ENCODE measurements around the gene RNASE11.

- TF ChIP-seq, protein P1, sequence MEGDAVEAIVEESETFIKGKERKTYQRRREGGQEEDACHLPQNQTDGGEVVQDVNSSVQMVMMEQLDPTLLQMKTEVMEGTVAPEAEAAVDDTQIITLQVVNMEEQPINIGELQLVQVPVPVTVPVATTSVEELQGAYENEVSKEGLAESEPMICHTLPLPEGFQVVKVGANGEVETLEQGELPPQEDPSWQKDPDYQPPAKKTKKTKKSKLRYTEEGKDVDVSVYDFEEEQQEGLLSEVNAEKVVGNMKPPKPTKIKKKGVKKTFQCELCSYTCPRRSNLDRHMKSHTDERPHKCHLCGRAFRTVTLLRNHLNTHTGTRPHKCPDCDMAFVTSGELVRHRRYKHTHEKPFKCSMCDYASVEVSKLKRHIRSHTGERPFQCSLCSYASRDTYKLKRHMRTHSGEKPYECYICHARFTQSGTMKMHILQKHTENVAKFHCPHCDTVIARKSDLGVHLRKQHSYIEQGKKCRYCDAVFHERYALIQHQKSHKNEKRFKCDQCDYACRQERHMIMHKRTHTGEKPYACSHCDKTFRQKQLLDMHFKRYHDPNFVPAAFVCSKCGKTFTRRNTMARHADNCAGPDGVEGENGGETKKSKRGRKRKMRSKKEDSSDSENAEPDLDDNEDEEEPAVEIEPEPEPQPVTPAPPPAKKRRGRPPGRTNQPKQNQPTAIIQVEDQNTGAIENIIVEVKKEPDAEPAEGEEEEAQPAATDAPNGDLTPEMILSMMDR (conservative IDR thresholded peaks at IDR 0.05; ENCODE audit: low read depth, low read length): no peak
- TF ChIP-seq POLR2A (IDR thresholded peaks at IDR 0.05; ENCODE audit: low read depth, low read length): no peak
These were observed 8.9 kb downstream of the RNASE11 start for GRCh38 chr14:20578784-20579502.

Data from IMR-90 (cell line).